ENCODE measurements around the gene MED27.
A peak's percentile ranks its signal among the peaks of the same experiment; 100 is the strongest.

The MED27 gene

GRCh38 chr9:132121021-132121420 is 41.4 kb upstream of the MED27 start:
- Histone ChIP-seq H3K4me1 (ENCODE audit: insufficient read depth, insufficient read length) (peaks cover 4% of the 10 kb centered on the region), H3K9ac (ENCODE audit: insufficient read length, low read depth) (no peak overlapping the region), H3K27me3 (ENCODE audit: insufficient read depth, insufficient read length) (peaks cover 23% of the 10 kb centered on the region), H3K36me3 (ENCODE audit: insufficient read depth, insufficient read length, low read length) (no peaks in the 10 kb centered on the region), H3K4me3 (ENCODE audit: insufficient read length, low read depth) (no peak overlapping the region), H3K9me3 (ENCODE audit: insufficient read depth, low read length) (no peaks in the 10 kb centered on the region)
- no peak for DNase-seq (ENCODE audit: low read depth, low spot score)
- TF ChIP-seq ZNF274 (IDR thresholded peaks at IDR 0.05; ENCODE audit: low read depth, low read length): no peak
- TF ChIP-seq SUZ12 (IDR thresholded peaks at IDR 0.05; ENCODE audit: extremely low read depth, insufficient read depth, insufficient read length): no peak
- TF ChIP-seq YY1 (IDR thresholded peaks at IDR 0.05; ENCODE audit: insufficient read depth, insufficient read length): no peak

GRCh38 chr9:132117694-132118093 is 38.0 kb upstream of the MED27 start:
- TF ChIP-seq YY1 (IDR thresholded peaks at IDR 0.05; ENCODE audit: insufficient read depth, insufficient read length) (no peak), SUZ12 (IDR thresholded peaks at IDR 0.05; ENCODE audit: extremely low read depth, insufficient read depth, insufficient read length) (no peak), ZNF274 (IDR thresholded peaks at IDR 0.05; ENCODE audit: low read depth, low read length) (no peak)
- Histone ChIP-seq H3K9me3 (ENCODE audit: insufficient read depth, low read length) (no peaks in the 10 kb centered on the region), H3K4me3 (ENCODE audit: insufficient read length, low read depth) (no peak overlapping the region), H3K4me1 (ENCODE audit: insufficient read depth, insufficient read length) (no peaks in the 10 kb centered on the region), H3K27me3 (ENCODE audit: insufficient read depth, insufficient read length) (peaks cover 45% of the 10 kb centered on the region), H3K9ac (ENCODE audit: insufficient read length, low read depth) (no peak overlapping the region), H3K36me3 (ENCODE audit: insufficient read depth, insufficient read length, low read length) (no peaks in the 10 kb centered on the region)
- DNase-seq (ENCODE audit: low read depth, low spot score): no peak

GRCh38 chr9:132116583-132116982 is 36.9 kb upstream of the MED27 start:
- Histone ChIP-seq H3K4me1 (ENCODE audit: insufficient read depth, insufficient read length) (no peaks in the 10 kb centered on the region), H3K9me3 (ENCODE audit: insufficient read depth, low read length) (no peaks in the 10 kb centered on the region), H3K9ac (ENCODE audit: insufficient read length, low read depth) (no peak overlapping the region), H3K36me3 (ENCODE audit: insufficient read depth, insufficient read length, low read length) (no peaks in the 10 kb centered on the region), H3K4me3 (ENCODE audit: insufficient read length, low read depth) (no peak overlapping the region), H3K27me3 (ENCODE audit: insufficient read depth, insufficient read length) (peaks cover 53% of the 10 kb centered on the region)
- no peak for DNase-seq (ENCODE audit: low read depth, low spot score)
- TF ChIP-seq YY1 (IDR thresholded peaks at IDR 0.05; ENCODE audit: insufficient read depth, insufficient read length) (no peak), ZNF274 (IDR thresholded peaks at IDR 0.05; ENCODE audit: low read depth, low read length) (no peak), SUZ12 (IDR thresholded peaks at IDR 0.05; ENCODE audit: extremely low read depth, insufficient read depth, insufficient read length) (no peak)

GRCh38 chr9:132114102-132114707 is 34.5 kb upstream of the MED27 start:
- Histone ChIP-seq H3K36me3 (ENCODE audit: insufficient read depth, insufficient read length, low read length) (no peaks in the 10 kb centered on the region), H3K9ac (ENCODE audit: insufficient read length, low read depth) (no peak overlapping the region), H3K4me3 (ENCODE audit: insufficient read length, low read depth) (no peak overlapping the region), H3K4me1 (ENCODE audit: insufficient read depth, insufficient read length) (no peaks in the 10 kb centered on the region), H3K9me3 (ENCODE audit: insufficient read depth, low read length) (no peaks in the 10 kb centered on the region), H3K27me3 (ENCODE audit: insufficient read depth, insufficient read length) (peaks cover 56% of the 10 kb centered on the region)
- peak; percentile 62 for DNase-seq (ENCODE audit: low read depth, low spot score)
- no peak for TF ChIP-seq ZNF274 (IDR thresholded peaks at IDR 0.05; ENCODE audit: low read depth, low read length)
- TF ChIP-seq YY1 (IDR thresholded peaks at IDR 0.05; ENCODE audit: insufficient read depth, insufficient read length): no peak
- TF ChIP-seq SUZ12 (IDR thresholded peaks at IDR 0.05; ENCODE audit: extremely low read depth, insufficient read depth, insufficient read length): no peak

GRCh38 chr9:132109291-132109690 is 29.6 kb upstream of the MED27 start:
- no peak for TF ChIP-seq ZNF274 (IDR thresholded peaks at IDR 0.05; ENCODE audit: low read depth, low read length)
- no peak for TF ChIP-seq SUZ12 (IDR thresholded peaks at IDR 0.05; ENCODE audit: extremely low read depth, insufficient read depth, insufficient read length)
- no peak for TF ChIP-seq YY1 (IDR thresholded peaks at IDR 0.05; ENCODE audit: insufficient read depth, insufficient read length)
- peaks cover 24% of the 10 kb centered on the region for H3K27me3 ChIP-seq (ENCODE audit: insufficient read depth, insufficient read length)
- H3K9me3 ChIP-seq (ENCODE audit: insufficient read depth, low read length): no peaks in the 10 kb centered on the region
- H3K36me3 ChIP-seq (ENCODE audit: insufficient read depth, insufficient read length, low read length): no peaks in the 10 kb centered on the region
- no peak overlapping the region for H3K4me3 ChIP-seq (ENCODE audit: insufficient read length, low read depth)
- H3K4me1 ChIP-seq (ENCODE audit: insufficient read depth, insufficient read length): no peaks in the 10 kb centered on the region
- no peak for DNase-seq (ENCODE audit: low read depth, low spot score)
- no peak overlapping the region for H3K9ac ChIP-seq (ENCODE audit: insufficient read length, low read depth)

- Histone ChIP-seq H3K4me3 (ENCODE audit: insufficient read length, low read depth) (no peak overlapping the region), H3K36me3 (ENCODE audit: insufficient read depth, insufficient read length, low read length) (no peaks in the 10 kb centered on the region), H3K9me3 (ENCODE audit: insufficient read depth, low read length) (no peaks in the 10 kb centered on the region), H3K27me3 (ENCODE audit: insufficient read depth, insufficient read length) (peaks cover 18% of the 10 kb centered on the region), H3K4me1 (ENCODE audit: insufficient read depth, insufficient read length) (no peaks in the 10 kb centered on the region), H3K9ac (ENCODE audit: insufficient read length, low read depth) (no peak overlapping the region)
- TF ChIP-seq SUZ12 (IDR thresholded peaks at IDR 0.05; ENCODE audit: extremely low read depth, insufficient read depth, insufficient read length): no peak
- TF ChIP-seq YY1 (IDR thresholded peaks at IDR 0.05; ENCODE audit: insufficient read depth, insufficient read length): no peak
- no peak for TF ChIP-seq ZNF274 (IDR thresholded peaks at IDR 0.05; ENCODE audit: low read depth, low read length)
- no peak for DNase-seq (ENCODE audit: low read depth, low spot score)
Observed at GRCh38 chr9:132108728-132109127, 29.1 kb upstream of the MED27 start.

- no peak overlapping the region for H3K9ac ChIP-seq (ENCODE audit: insufficient read length, low read depth)
- no peak for DNase-seq (ENCODE audit: low read depth, low spot score)
- no peaks in the 10 kb centered on the region for H3K4me1 ChIP-seq (ENCODE audit: insufficient read depth, insufficient read length)
- no peaks in the 10 kb centered on the region for H3K9me3 ChIP-seq (ENCODE audit: insufficient read depth, low read length)
- no peaks in the 10 kb centered on the region for H3K36me3 ChIP-seq (ENCODE audit: insufficient read depth, insufficient read length, low read length)
- H3K27me3 ChIP-seq (ENCODE audit: insufficient read depth, insufficient read length): no peaks in the 10 kb centered on the region
- TF ChIP-seq ZNF274 (IDR thresholded peaks at IDR 0.05; ENCODE audit: low read depth, low read length) (no peak), SUZ12 (IDR thresholded peaks at IDR 0.05; ENCODE audit: extremely low read depth, insufficient read depth, insufficient read length) (no peak), YY1 (IDR thresholded peaks at IDR 0.05; ENCODE audit: insufficient read depth, insufficient read length) (no peak)
- no peak overlapping the region for H3K4me3 ChIP-seq (ENCODE audit: insufficient read length, low read depth)
Observed at GRCh38 chr9:132099741-132100407, 20.2 kb upstream of the MED27 start.

Data from NT2/D1 (cell line).